HCT116 (cell line): ENCODE results near the gene SLC22A6.

ENCODE experiments used
- CEBPB ChIP-seq: IDR thresholded peaks from 2 replicates; pipeline ENCODE4 v1.6.1; 2012; ENCODE audit warnings: low read depth
- CTCF ChIP-seq, 3 experiments: fragments of 200-600 bp in 1 of 3; sonication (generic) in 1 of 3; IDR thresholded peaks in 2 of 3; conservative IDR thresholded peaks in 1 of 3; 2 replicates each; pipeline ENCODE4 v1.5.1; 2012 to 2017; ENCODE audit warnings: low read depth in 2 of 3, low read length in 2 of 3, antibody characterized with exemption in 1 of 3, borderline replicate concordance in 1 of 3, control low read depth in 1 of 3, mild to moderate bottlenecking in 1 of 3, mixed read lengths in 1 of 3, mixed run types in 1 of 3, moderate library complexity in 1 of 3; ENCODE audit not compliant: insufficient read depth in 1 of 3
- EGR1 ChIP-seq: IDR thresholded peaks from 2 replicates; pipeline ENCODE4 v1.6.1; 2012; ENCODE audit warnings: low read depth
- ELF1 ChIP-seq: IDR thresholded peaks from 2 replicates; pipeline ENCODE4 v1.6.1; 2012; ENCODE audit warnings: low read depth, borderline replicate concordance
- EZH2 ChIP-seq: fragments of 200-600 bp; sonication (generic); IDR thresholded peaks from 2 replicates; pipeline ENCODE4 v1.6.1; 2017; ENCODE audit warnings: antibody characterized with exemption, mixed run types
- EZH2phosphoT487 ChIP-seq: fragments of 200-600 bp; IDR thresholded peaks from 2 replicates; pipeline ENCODE4 v1.6.1; 2018; ENCODE audit warnings: antibody characterized with exemption, borderline replicate concordance
- MAX ChIP-seq: IDR thresholded peaks from 2 replicates; pipeline ENCODE4 v1.6.1; 2012
- POLR2A ChIP-seq: IDR thresholded peaks from 2 replicates; pipeline ENCODE4 v1.7.0; 2011; ENCODE audit warnings: borderline replicate concordance; ENCODE audit not compliant: insufficient read depth, insufficient read length; ENCODE audit errors: extremely low read depth
- POLR2AphosphoS5 ChIP-seq: IDR thresholded peaks from 2 replicates; pipeline ENCODE4 v1.6.1; 2011; ENCODE audit warnings: mild to moderate bottlenecking, low read depth, low read length, moderate library complexity
- SRF ChIP-seq: IDR thresholded peaks from 2 replicates; pipeline ENCODE4 v1.6.1; 2012; ENCODE audit warnings: low read depth
- ZNF274 ChIP-seq: fragments of 200-500 bp; sonication (Bioruptor generic); IDR thresholded peaks from 2 replicates; pipeline ENCODE4 v1.6.1; 2014; ENCODE audit warnings: mild to moderate bottlenecking, low read depth, low read length, inconsistent platforms
- TF ChIP-seq, protein P1 (sequence below): IDR thresholded peaks from 2 replicates; pipeline ENCODE4 v1.6.1; 2012

- TF ChIP-seq, protein P1, sequence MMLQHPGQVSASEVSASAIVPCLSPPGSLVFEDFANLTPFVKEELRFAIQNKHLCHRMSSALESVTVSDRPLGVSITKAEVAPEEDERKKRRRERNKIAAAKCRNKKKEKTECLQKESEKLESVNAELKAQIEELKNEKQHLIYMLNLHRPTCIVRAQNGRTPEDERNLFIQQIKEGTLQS = no peak
- TF ChIP-seq CTCF (IDR thresholded peaks at IDR 0.05 in 2 of 3, conservative IDR thresholded peaks at IDR 0.05 in 1 of 3; ENCODE audit: borderline replicate concordance in 1 of 3, insufficient read depth in 1 of 3, low read depth in 2 of 3, low read length in 2 of 3) = peak; percentile 96 to 100 (median 100)
- TF ChIP-seq POLR2AphosphoS5 = no peak
- TF ChIP-seq MAX = no peak
- no peak for TF ChIP-seq EZH2phosphoT487
- no peak for TF ChIP-seq POLR2A
- no peak for TF ChIP-seq EZH2
- no peak for TF ChIP-seq SRF
- TF ChIP-seq ELF1 = no peak
- no peak for TF ChIP-seq CEBPB
- no peak for TF ChIP-seq ZNF274
- TF ChIP-seq EGR1 = no peak
Measured at GRCh38 chr11:63023841-63024648, 39.3 kb upstream of the SLC22A6 start.
